ENCODE results near the gene RNF187. TPM values are rescaled to one million over a fixed set of nuclear protein-coding genes. Genes with fewer than 3 reads are reported as not detected.

Gene RNF187
- total RNA-seq, 1 experiment from 2014 or later, result 97.7 TPM

- H2AFZ ChIP-seq (ENCODE audit: low read length), result no peak overlapping the region
- peaks cover 2% of the 10 kb centered on the region for H3F3A ChIP-seq (ENCODE audit: low read length, unreplicated experiment)
- H3K4me2 ChIP-seq (ENCODE audit: low read length), result no peak overlapping the region
- H4K20me1 ChIP-seq (ENCODE audit: low read length), result no peaks in the 10 kb centered on the region
- no peaks in the 10 kb centered on the region for H3K9me2 ChIP-seq (replicated peaks; ENCODE audit: low read length)
- no peak overlapping the region for H3K27ac ChIP-seq (ENCODE audit: low read length)
- peaks cover 18% of the 10 kb centered on the region for H3K4me1 ChIP-seq (ENCODE audit: insufficient read depth, low read length)
- H3K9me3 ChIP-seq (ENCODE audit: low read length), result no peaks in the 10 kb centered on the region
- ChIA-PET CTCF (no interaction called here), POLR2A (ENCODE audit: unreplicated experiment) (no interaction called here)
- no peak overlapping the region for H3K9ac ChIP-seq (ENCODE audit: low read length)
- peaks cover 25% of the 10 kb centered on the region for H3K79me2 ChIP-seq (ENCODE audit: low read length)
- no peak for TF ChIP-seq CTCF (conservative IDR thresholded peaks at IDR 0.05; ENCODE audit: low read depth, low read length)
- no peak for TF ChIP-seq EZH2 (IDR thresholded peaks at IDR 0.05; ENCODE audit: low read length, unreplicated experiment)
- TF ChIP-seq EZH2phosphoT487 (IDR thresholded peaks at IDR 0.05; ENCODE audit: borderline replicate concordance, low read length), result no peak
- H3K27me3 ChIP-seq (ENCODE audit: low read length), result no peaks in the 10 kb centered on the region
- intact Hi-C loops (cut with micrococcal nuclease), result no loop called here
- H3K4me3 ChIP-seq (ENCODE audit: low read length), result no peak overlapping the region
- DNase-seq (peak; percentile 18), ATAC-seq (no peak; the same call in 1 of the 2 replicates)
- peaks cover 30% of the 10 kb centered on the region for H3K36me3 ChIP-seq (ENCODE audit: low read depth, low read length)
- BruUV-seq (replicated peaks), result TSS peak; percentile 67
Observed at GRCh38 chr1:228490120-228491078, 3.2 kb downstream of the RNF187 start.

GRCh38 chr1:228493141-228494043 is 6.2 kb downstream of the RNF187 start:
- Histone ChIP-seq H3K4me3 (ENCODE audit: low read length) (no peak overlapping the region), H2AFZ (ENCODE audit: low read length) (no peak overlapping the region), H4K20me1 (ENCODE audit: low read length) (no peaks in the 10 kb centered on the region), H3K36me3 (ENCODE audit: low read depth, low read length) (peaks cover 30% of the 10 kb centered on the region), H3K27ac (ENCODE audit: low read length) (no peak overlapping the region), H3K27me3 (ENCODE audit: low read length) (no peaks in the 10 kb centered on the region), H3K9me2 (replicated peaks; ENCODE audit: low read length) (no peaks in the 10 kb centered on the region), H3K79me2 (ENCODE audit: low read length) (peaks cover 18% of the 10 kb centered on the region), H3K4me1 (ENCODE audit: insufficient read depth, low read length) (peaks cover 8% of the 10 kb centered on the region; the same call in 1 of the 2 replicates), H3K9me3 (ENCODE audit: low read length) (no peaks in the 10 kb centered on the region), H3K4me2 (ENCODE audit: low read length) (no peak overlapping the region), H3F3A (ENCODE audit: low read length, unreplicated experiment) (no peaks in the 10 kb centered on the region), H3K9ac (ENCODE audit: low read length) (no peak overlapping the region)
- no peak for DNase-seq
- ChIA-PET CTCF (no interaction called here), POLR2A (ENCODE audit: unreplicated experiment) (no interaction called here)
- ATAC-seq, result no peak
- BruUV-seq (replicated peaks), result no TSS peak
- TF ChIP-seq EZH2phosphoT487 (IDR thresholded peaks at IDR 0.05; ENCODE audit: borderline replicate concordance, low read length) (no peak), CTCF (conservative IDR thresholded peaks at IDR 0.05; ENCODE audit: low read depth, low read length) (no peak)
- intact Hi-C loops (cut with micrococcal nuclease), result no loop called here

All from PC-3 (cell line).